ENCODE measurements around the gene CPM.

Gene CPM

GRCh38 chr12:68886636-68887572, 46.1 kb downstream of the CPM start:
- Mint-ChIP-seq H3K4me3 (no peak overlapping the region), H3K9me3 (peaks cover 3% of the 10 kb centered on the region), H3K36me3 (ENCODE audit: low read depth) (peaks cover 14% of the 10 kb centered on the region), H3K4me1 (no peaks in the 10 kb centered on the region), H3K27ac (no peak overlapping the region), H3K27me3 (ENCODE audit: low read depth) (no peaks in the 10 kb centered on the region)
- TF ChIP-seq CTCF (IDR thresholded peaks at IDR 0.05; ENCODE audit: unreplicated experiment in 3 of 3), result no peak

- no peak for TF ChIP-seq CTCF (IDR thresholded peaks at IDR 0.05; ENCODE audit: unreplicated experiment in 3 of 3)
- Mint-ChIP-seq H3K27me3 (ENCODE audit: low read depth) (no peaks in the 10 kb centered on the region), H3K27ac (no peak overlapping the region), H3K36me3 (ENCODE audit: low read depth) (peaks cover 15% of the 10 kb centered on the region), H3K4me3 (no peak overlapping the region), H3K9me3 (peaks cover 3% of the 10 kb centered on the region), H3K4me1 (no peaks in the 10 kb centered on the region)
Measured at GRCh38 chr12:68885381-68885780, 47.6 kb downstream of the CPM start.

GRCh38 chr12:68884251-68884650, 48.7 kb downstream of the CPM start:
- peaks cover 3% of the 10 kb centered on the region for H3K9me3 Mint-ChIP-seq
- no peaks in the 10 kb centered on the region for H3K27me3 Mint-ChIP-seq (ENCODE audit: low read depth)
- H3K27ac Mint-ChIP-seq, result no peak overlapping the region
- no peaks in the 10 kb centered on the region for H3K4me1 Mint-ChIP-seq
- H3K4me3 Mint-ChIP-seq, result no peak overlapping the region
- no peak for TF ChIP-seq CTCF (IDR thresholded peaks at IDR 0.05; ENCODE audit: unreplicated experiment in 3 of 3)
- peaks cover 19% of the 10 kb centered on the region for H3K36me3 Mint-ChIP-seq (ENCODE audit: low read depth)

GRCh38 chr12:68883151-68883550, 49.8 kb downstream of the CPM start:
- no peaks in the 10 kb centered on the region for H3K4me1 Mint-ChIP-seq
- peaks cover 26% of the 10 kb centered on the region for H3K36me3 Mint-ChIP-seq (ENCODE audit: low read depth)
- TF ChIP-seq CTCF (IDR thresholded peaks at IDR 0.05; ENCODE audit: unreplicated experiment in 3 of 3), result no peak
- H3K9me3 Mint-ChIP-seq, result peaks cover 7% of the 10 kb centered on the region
- H3K4me3 Mint-ChIP-seq, result no peak overlapping the region
- no peak overlapping the region for H3K27ac Mint-ChIP-seq
- H3K27me3 Mint-ChIP-seq (ENCODE audit: low read depth), result no peaks in the 10 kb centered on the region

- peaks cover 7% of the 10 kb centered on the region for H3K9me3 Mint-ChIP-seq
- H3K36me3 Mint-ChIP-seq (ENCODE audit: low read depth), result peaks cover 26% of the 10 kb centered on the region
- no peaks in the 10 kb centered on the region for H3K27me3 Mint-ChIP-seq (ENCODE audit: low read depth)
- TF ChIP-seq CTCF (IDR thresholded peaks at IDR 0.05; ENCODE audit: unreplicated experiment in 3 of 3), result no peak
- no peak overlapping the region for H3K4me3 Mint-ChIP-seq
- H3K27ac Mint-ChIP-seq, result no peak overlapping the region
- H3K4me1 Mint-ChIP-seq, result no peaks in the 10 kb centered on the region
Measured at GRCh38 chr12:68882251-68882964, 50.6 kb downstream of the CPM start.

All from nephron (organoid).